ENCODE data around the gene SLC25A33.

SLC25A33 gene

DNA sequence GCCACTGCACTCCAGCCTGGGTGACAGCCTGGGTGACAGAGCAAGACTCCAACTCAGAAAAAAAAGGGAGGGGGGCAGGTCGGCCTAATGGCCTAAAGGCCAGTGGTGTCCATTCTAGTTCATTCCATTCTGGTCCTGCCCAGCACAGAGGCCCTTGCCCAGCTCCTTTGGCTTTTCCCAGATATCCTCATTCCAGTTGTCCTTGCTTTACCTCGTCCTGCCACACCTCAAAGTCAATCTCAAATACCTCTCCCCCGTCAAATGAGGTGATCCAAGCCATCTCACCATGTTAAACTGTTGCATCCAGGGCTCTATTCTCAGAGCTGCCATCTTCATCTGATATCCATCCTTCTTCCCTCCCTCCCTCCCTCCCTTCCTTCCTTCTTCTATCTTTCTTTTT lies 92.3 kb downstream of the SLC25A33 start:
- ChIA-PET CTCF (interaction anchor here (0.6 to 7.2 kb wide), 8 partner anchors 11 to 153 kb away, joined by 3 to 78 read pairs (median 26); partner anchors contain the start of gene PIK3CD), POLR2A (interaction anchor here (3.6 kb wide), 1 partner anchor 19 kb away, joined by 21 read pairs; the partner anchor contains the start of gene PIK3CD)
- no peaks in the 10 kb centered on the region for H3K9me3 ChIP-seq (ENCODE audit: control extremely low read depth in 1 of 5, control insufficient read depth in 4 of 5, insufficient read depth in 2 of 5, low read depth in 1 of 5, low read length in 4 of 5)
- H3K27me3 ChIP-seq (replicated peaks in 2 of 5; ENCODE audit: control insufficient read depth in 4 of 5, insufficient read depth in 5 of 5, low read length in 4 of 5) = no peaks in the 10 kb centered on the region
- H3K4me1 ChIP-seq (ENCODE audit: control extremely low read depth in 1 of 4, control insufficient read depth in 4 of 4, insufficient read depth in 4 of 4, low read length in 3 of 4) = peaks cover 1 to 54% (median 47%) of the 10 kb centered on the region in 4 experiments
- H3K27ac ChIP-seq (ENCODE audit: insufficient read depth in 1 of 2, low read depth in 1 of 2, low read length in 2 of 2, poor library complexity in 1 of 2, severe bottlenecking in 2 of 2) = no peak overlapping the region
- H3K4me3 ChIP-seq (ENCODE audit: control insufficient read depth in 1 of 7, extremely low read depth in 1 of 7, insufficient read depth in 4 of 7, low read depth in 2 of 7, low read length in 6 of 7) = peak overlapping the region in 2 of 7 experiments; percentile 13 to 71
- H3K36me3 ChIP-seq (ENCODE audit: control insufficient read depth in 4 of 4, insufficient read depth in 4 of 4, low read length in 3 of 4) = peaks cover 0 to 15% (median 12%) of the 10 kb centered on the region in 4 experiments
- no peak for DNase-seq
- 100% methylated on average over 3 of the region's 3 CpGs for WGBS (ENCODE audit: insufficient coverage)

DNA sequence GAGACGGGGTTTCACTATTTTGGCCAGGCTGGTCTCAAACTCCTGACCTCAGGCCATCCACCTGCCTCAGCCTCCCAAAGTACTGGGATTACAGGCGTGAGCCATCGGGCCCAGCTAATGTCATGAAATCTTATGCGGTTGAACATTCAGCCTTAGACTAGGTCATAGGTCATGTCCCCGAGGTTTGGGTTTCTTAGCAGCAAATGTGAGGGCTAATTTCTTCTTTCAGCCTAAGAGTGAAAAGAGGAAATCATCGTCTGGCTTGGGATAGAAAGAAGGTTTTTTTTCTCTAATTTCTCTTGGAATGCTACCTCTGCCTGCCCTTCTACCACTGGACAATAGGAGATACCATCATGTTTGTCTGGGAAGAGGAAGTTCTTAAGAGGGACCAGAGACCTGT lies 94.2 kb downstream of the SLC25A33 start:
- WGBS (ENCODE audit: insufficient coverage) = 89% methylated on average over 3 of the region's 6 CpGs
- ChIA-PET POLR2A (no interaction called here), CTCF (no interaction called here)
- Histone ChIP-seq H3K36me3 (ENCODE audit: control insufficient read depth in 4 of 4, insufficient read depth in 4 of 4, low read length in 3 of 4) (peaks cover 0 to 26% (median 15%) of the 10 kb centered on the region in 4 experiments), H3K4me3 (ENCODE audit: control insufficient read depth in 1 of 7, extremely low read depth in 1 of 7, insufficient read depth in 4 of 7, low read depth in 2 of 7, low read length in 6 of 7) (no peak overlapping the region), H3K27ac (ENCODE audit: insufficient read depth in 1 of 2, low read depth in 1 of 2, low read length in 2 of 2, poor library complexity in 1 of 2, severe bottlenecking in 2 of 2) (no peak overlapping the region), H3K27me3 (replicated peaks in 2 of 5; ENCODE audit: control insufficient read depth in 4 of 5, insufficient read depth in 5 of 5, low read length in 4 of 5) (no peaks in the 10 kb centered on the region), H3K9me3 (ENCODE audit: control extremely low read depth in 1 of 5, control insufficient read depth in 4 of 5, insufficient read depth in 2 of 5, low read depth in 1 of 5, low read length in 4 of 5) (peaks cover 0 to 2% (median 0%) of the 10 kb centered on the region in 5 experiments), H3K4me1 (ENCODE audit: control extremely low read depth in 1 of 4, control insufficient read depth in 4 of 4, insufficient read depth in 4 of 4, low read length in 3 of 4) (peaks cover 1 to 38% (median 31%) of the 10 kb centered on the region in 4 experiments)
- DNase-seq = no peak

DNA sequence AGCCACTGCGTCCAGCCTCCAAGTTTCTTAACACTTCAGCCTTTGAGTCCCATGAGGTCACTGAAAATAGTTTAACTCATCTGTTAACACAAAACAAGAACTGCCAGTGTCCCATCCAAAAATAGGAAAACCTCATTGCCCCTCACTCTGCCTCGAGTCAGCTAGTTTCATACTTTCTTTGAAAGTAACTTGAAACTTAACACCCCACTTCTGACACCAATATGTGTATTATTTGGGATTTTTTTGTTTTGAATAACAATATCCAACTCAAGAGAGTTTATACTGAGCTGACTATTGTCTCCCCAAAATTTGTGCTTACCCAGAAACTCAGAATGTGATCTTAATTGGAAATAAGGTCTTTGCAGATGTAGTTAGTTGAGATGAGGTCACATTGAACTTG lies 95.3 kb downstream of the SLC25A33 start:
- H3K4me1 ChIP-seq (ENCODE audit: control extremely low read depth in 1 of 4, control insufficient read depth in 4 of 4, insufficient read depth in 4 of 4, low read length in 3 of 4) = peaks cover 5 to 36% (median 25%) of the 10 kb centered on the region in 4 experiments

More for the DNA sequence above, 95.3 kb downstream of the SLC25A33 start:
- Histone ChIP-seq H3K9me3 (ENCODE audit: control extremely low read depth in 1 of 5, control insufficient read depth in 4 of 5, insufficient read depth in 2 of 5, low read depth in 1 of 5, low read length in 4 of 5) (peaks cover 0 to 2% (median 0%) of the 10 kb centered on the region in 5 experiments), H3K27ac (ENCODE audit: insufficient read depth in 1 of 2, low read depth in 1 of 2, low read length in 2 of 2, poor library complexity in 1 of 2, severe bottlenecking in 2 of 2) (no peak overlapping the region), H3K27me3 (replicated peaks in 2 of 5; ENCODE audit: control insufficient read depth in 4 of 5, insufficient read depth in 5 of 5, low read length in 4 of 5) (no peaks in the 10 kb centered on the region), H3K36me3 (ENCODE audit: control insufficient read depth in 4 of 4, insufficient read depth in 4 of 4, low read length in 3 of 4) (peaks cover 0 to 28% (median 15%) of the 10 kb centered on the region in 4 experiments), H3K4me3 (ENCODE audit: control insufficient read depth in 1 of 7, extremely low read depth in 1 of 7, insufficient read depth in 4 of 7, low read depth in 2 of 7, low read length in 6 of 7) (no peak overlapping the region)
- 100% methylated on average over 1 of the region's 2 CpGs for WGBS (ENCODE audit: insufficient coverage)
- CTCF ChIA-PET = interaction anchor here (1.2 to 2.3 kb wide), 2 partner anchors 10 to 19 kb away, joined by 4 to 9 read pairs; no protein-coding TSS in a partner anchor
- POLR2A ChIA-PET = interaction anchor here (0.8 kb wide), 1 partner anchor 16 kb away, joined by 6 read pairs; no protein-coding TSS in a partner anchor
- no peak for DNase-seq
